ENCODE results near the gene SAMD14. TPM values are rescaled to one million over a fixed set of nuclear protein-coding genes. Genes with fewer than 3 reads are reported as not detected.
A peak's percentile ranks its signal among the peaks of the same experiment; 100 is the strongest.

The SAMD14 gene
- total RNA-seq, 1 experiment from 2014 or later = not detected

DNA sequence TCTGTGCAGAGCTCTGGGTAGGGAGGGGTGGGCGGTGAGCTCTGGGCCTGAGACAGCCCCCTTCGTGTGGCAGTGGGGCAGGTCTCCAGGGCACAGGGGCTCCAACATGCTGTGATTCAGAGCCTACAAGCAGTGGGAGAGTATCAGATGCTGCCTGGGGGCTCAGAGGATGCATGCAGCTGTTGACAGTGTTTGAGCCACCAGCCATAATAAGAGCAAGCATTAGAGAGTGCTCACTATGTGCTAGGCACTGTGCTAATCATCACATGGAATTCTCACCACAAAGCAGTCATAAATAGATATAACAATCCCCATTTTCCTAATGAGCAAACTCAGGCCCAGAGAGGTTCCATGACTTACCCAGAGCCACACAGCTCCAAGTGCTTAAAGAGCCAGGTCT lies 26.7 kb downstream of the SAMD14 start:
- Mint-ChIP-seq H3K27me3 (ENCODE audit: unreplicated experiment) (no peaks in the 10 kb centered on the region), H3K4me3 (ENCODE audit: low read depth, unreplicated experiment) (no peak overlapping the region), H3K4me1 (ENCODE audit: low read depth, unreplicated experiment) (peaks cover 48% of the 10 kb centered on the region), H3K36me3 (ENCODE audit: insufficient read depth, unreplicated experiment) (peaks cover 30% of the 10 kb centered on the region), H3K9me3 (ENCODE audit: low read depth, unreplicated experiment) (no peaks in the 10 kb centered on the region), H3K27ac (ENCODE audit: unreplicated experiment) (no peak overlapping the region)
- no TSS peak for BruUV-seq (replicated peaks)
- CTCF ChIA-PET = interaction anchor here (1.9 to 2.0 kb wide), 2 partner anchors 9 to 11 kb away, joined by 5 read pairs; no protein-coding TSS in a partner anchor
- DNase-seq = no peak
- intact Hi-C loops (cut with micrococcal nuclease; ENCODE audit: unreplicated experiment) = no loop called here
- TF ChIP-seq, protein P1, sequence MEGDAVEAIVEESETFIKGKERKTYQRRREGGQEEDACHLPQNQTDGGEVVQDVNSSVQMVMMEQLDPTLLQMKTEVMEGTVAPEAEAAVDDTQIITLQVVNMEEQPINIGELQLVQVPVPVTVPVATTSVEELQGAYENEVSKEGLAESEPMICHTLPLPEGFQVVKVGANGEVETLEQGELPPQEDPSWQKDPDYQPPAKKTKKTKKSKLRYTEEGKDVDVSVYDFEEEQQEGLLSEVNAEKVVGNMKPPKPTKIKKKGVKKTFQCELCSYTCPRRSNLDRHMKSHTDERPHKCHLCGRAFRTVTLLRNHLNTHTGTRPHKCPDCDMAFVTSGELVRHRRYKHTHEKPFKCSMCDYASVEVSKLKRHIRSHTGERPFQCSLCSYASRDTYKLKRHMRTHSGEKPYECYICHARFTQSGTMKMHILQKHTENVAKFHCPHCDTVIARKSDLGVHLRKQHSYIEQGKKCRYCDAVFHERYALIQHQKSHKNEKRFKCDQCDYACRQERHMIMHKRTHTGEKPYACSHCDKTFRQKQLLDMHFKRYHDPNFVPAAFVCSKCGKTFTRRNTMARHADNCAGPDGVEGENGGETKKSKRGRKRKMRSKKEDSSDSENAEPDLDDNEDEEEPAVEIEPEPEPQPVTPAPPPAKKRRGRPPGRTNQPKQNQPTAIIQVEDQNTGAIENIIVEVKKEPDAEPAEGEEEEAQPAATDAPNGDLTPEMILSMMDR (IDR thresholded peaks at IDR 0.05; ENCODE audit: unreplicated experiment) = no peak

DNA sequence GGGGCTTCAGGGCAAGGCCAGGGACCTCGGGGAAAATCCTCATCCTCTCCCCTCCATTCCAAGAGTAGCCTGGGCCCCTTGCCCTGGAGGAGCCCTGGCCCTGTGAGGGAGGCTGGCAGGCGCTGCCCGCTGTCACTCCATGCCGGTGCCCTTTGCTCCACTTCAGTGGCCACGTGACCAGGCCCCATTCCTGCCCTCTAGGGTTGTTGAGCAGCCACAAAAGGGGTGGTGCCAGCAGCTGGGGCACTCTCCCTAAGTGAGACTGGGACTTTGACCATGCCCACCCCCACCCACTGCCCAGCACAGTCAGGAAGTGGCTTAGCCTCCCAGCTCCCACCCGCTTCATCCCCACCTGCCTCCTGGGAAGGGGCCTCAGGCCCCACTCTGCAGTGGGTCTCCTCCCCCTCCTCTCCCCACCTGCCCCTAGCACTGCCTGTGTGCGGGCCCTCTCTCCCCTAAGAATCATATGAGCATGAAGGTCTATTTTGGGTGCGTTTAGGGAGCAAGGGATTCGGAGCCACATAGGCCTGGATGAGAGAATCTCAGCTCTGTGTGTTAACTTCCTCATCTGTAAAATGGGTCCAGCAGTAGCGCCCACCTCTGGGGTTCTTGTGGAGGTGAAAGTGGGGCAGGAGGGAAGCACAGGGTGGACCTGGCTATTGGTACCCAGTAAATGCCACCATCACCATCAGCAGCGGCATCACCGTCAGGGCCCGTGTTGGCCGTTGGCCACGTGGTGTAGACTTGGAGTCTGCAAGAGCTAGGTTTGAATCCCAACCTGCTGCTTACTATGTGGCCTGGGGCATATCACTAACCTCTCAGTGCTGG lies 27.6 kb downstream of the SAMD14 start:
- peak overlapping the region; percentile 26 for H3K4me3 Mint-ChIP-seq (ENCODE audit: low read depth, unreplicated experiment)
- intact Hi-C loops (cut with micrococcal nuclease; ENCODE audit: unreplicated experiment) = no loop called here
- H3K4me1 Mint-ChIP-seq (ENCODE audit: low read depth, unreplicated experiment) = peaks cover 49% of the 10 kb centered on the region
- DNase-seq = peak; percentile 86
- H3K27ac Mint-ChIP-seq (ENCODE audit: unreplicated experiment) = peak overlapping the region; percentile 43
- CTCF ChIA-PET = interaction anchor here (0.5 to 1.9 kb wide), 6 partner anchors 9 to 117 kb away, joined by 3 to 7 read pairs (median 3); no protein-coding TSS in a partner anchor
- TF ChIP-seq, protein P1 (IDR thresholded peaks at IDR 0.05; ENCODE audit: unreplicated experiment) = no peak
- no TSS peak for BruUV-seq (replicated peaks)
- no peaks in the 10 kb centered on the region for H3K9me3 Mint-ChIP-seq (ENCODE audit: low read depth, unreplicated experiment)
- no peaks in the 10 kb centered on the region for H3K27me3 Mint-ChIP-seq (ENCODE audit: unreplicated experiment)
- peaks cover 30% of the 10 kb centered on the region for H3K36me3 Mint-ChIP-seq (ENCODE audit: insufficient read depth, unreplicated experiment)

DNA sequence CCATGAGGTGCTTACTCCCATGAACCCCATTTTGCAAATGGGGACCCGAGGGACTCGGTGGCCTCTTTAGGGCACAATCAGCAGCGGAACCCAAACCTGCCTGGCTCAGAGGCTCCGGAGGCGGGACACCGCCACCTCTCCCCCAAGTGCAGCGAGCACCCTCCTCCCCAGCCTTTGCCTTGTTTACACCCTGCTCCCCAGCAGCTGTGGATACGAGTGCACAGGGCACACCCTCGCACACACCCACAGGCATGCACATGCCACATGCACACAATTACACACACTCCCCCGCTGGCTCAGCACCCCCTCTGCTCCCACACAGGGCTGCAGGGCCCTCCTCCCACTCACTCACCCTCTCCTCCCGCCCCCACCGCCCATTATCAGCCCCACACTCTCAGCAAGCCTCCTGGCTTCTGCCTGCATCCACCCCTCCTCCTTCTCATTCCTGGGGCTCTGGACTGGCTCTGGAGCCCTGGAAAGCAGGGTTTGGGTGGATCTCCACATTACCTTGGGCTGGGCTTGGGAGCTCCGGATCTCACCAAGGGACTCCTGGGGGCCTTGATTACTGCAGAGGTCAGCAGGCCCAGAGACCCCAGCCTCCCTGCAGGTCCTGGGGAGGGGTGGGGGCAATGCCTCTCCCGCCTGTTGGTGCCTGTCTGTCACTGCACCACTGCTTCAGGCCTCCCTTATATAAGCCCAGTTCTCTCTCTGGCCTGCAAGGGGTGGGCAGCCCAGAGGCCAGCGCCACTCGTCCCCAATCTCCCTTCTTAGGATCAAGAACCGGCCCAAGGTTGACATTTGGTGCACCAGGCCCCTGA lies 28.4 kb downstream of the SAMD14 start:
- peaks cover 49% of the 10 kb centered on the region for H3K4me1 Mint-ChIP-seq (ENCODE audit: low read depth, unreplicated experiment)
- CTCF ChIA-PET = interaction anchor here (0.5 to 1.9 kb wide), 7 partner anchors 9 to 118 kb away, joined by 3 to 7 read pairs (median 3); no protein-coding TSS in a partner anchor
- peak overlapping the region; percentile 26 for H3K4me3 Mint-ChIP-seq (ENCODE audit: low read depth, unreplicated experiment)
- H3K36me3 Mint-ChIP-seq (ENCODE audit: insufficient read depth, unreplicated experiment) = peaks cover 30% of the 10 kb centered on the region
- H3K27ac Mint-ChIP-seq (ENCODE audit: unreplicated experiment) = peak overlapping the region; percentile 43
- BruUV-seq (replicated peaks) = no TSS peak
- H3K27me3 Mint-ChIP-seq (ENCODE audit: unreplicated experiment) = no peaks in the 10 kb centered on the region
- DNase-seq = peak; percentile 45
- H3K9me3 Mint-ChIP-seq (ENCODE audit: low read depth, unreplicated experiment) = no peaks in the 10 kb centered on the region
- TF ChIP-seq, protein P1 (IDR thresholded peaks at IDR 0.05; ENCODE audit: unreplicated experiment) = peak; percentile 17
- intact Hi-C loops (cut with micrococcal nuclease; ENCODE audit: unreplicated experiment) = no loop called here

DNA sequence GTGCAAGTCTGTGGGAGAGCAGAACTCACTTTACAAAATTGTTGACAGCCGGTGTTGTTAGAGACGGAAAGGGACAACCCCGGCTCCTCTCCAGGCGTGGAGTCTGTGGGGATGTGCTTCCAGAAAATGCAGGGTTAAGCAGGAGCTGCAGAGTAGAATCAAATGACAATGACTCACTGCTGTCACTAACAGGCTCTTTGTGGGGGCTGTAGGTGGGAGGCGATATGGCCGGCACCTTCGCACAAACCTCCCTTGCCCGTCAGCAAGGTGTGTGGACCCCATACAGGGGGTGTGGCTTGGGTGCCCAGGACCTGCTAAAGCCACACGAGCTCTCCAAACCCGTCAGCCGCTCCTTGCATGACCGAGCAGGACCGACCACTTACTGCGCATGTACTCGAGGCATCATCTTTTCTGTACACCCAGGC lies 29.0 kb downstream of the SAMD14 start:
- peak; percentile 44 for DNase-seq
- TF ChIP-seq, protein P1 (IDR thresholded peaks at IDR 0.05; ENCODE audit: unreplicated experiment) = no peak
- H3K36me3 Mint-ChIP-seq (ENCODE audit: insufficient read depth, unreplicated experiment) = peaks cover 34% of the 10 kb centered on the region
- no peaks in the 10 kb centered on the region for H3K27me3 Mint-ChIP-seq (ENCODE audit: unreplicated experiment)
- peak overlapping the region; percentile 43 for H3K27ac Mint-ChIP-seq (ENCODE audit: unreplicated experiment)
- intact Hi-C loops (cut with micrococcal nuclease; ENCODE audit: unreplicated experiment) = no loop called here
- no TSS peak for BruUV-seq (replicated peaks)
- H3K4me1 Mint-ChIP-seq (ENCODE audit: low read depth, unreplicated experiment) = peaks cover 52% of the 10 kb centered on the region
- H3K4me3 Mint-ChIP-seq (ENCODE audit: low read depth, unreplicated experiment) = peak overlapping the region; percentile 26
- CTCF ChIA-PET = interaction anchor here (0.8 to 1.2 kb wide), 2 partner anchors 13 to 16 kb away, joined by 3 read pairs; no protein-coding TSS in a partner anchor
- no peaks in the 10 kb centered on the region for H3K9me3 Mint-ChIP-seq (ENCODE audit: low read depth, unreplicated experiment)
